Endothelial cell of umbilical vein (primary cell): ENCODE measurements around the gene EFNA5. TPM values are rescaled to one million over a fixed set of nuclear protein-coding genes. Genes with fewer than 3 reads are reported as not detected.

Source experiments
- BruUV-seq: library from RNA; stranded (reverse); fragments of 400-500 nt; replicated peaks from 2 replicates; lab custom pipeline; 2021; lab: Mats Ljungman, UMichigan
- CTCF ChIA-PET: fragments of 300-600, 350-600 bp; sonication (Branson Sonifier 250); formaldehyde crosslinking; loops from one replicate; lab custom pipeline; 2021; ENCODE audit warnings: antibody characterized with exemption, inconsistent platforms; lab: Charles Lee
- POLR2A ChIA-PET: fragments of 300-600, 350-600 bp; sonication (Branson Sonifier 250); formaldehyde crosslinking; loops from one replicate; lab custom pipeline; 2021; ENCODE audit warnings: antibody characterized with exemption, inconsistent platforms; lab: Charles Lee
- DNase-seq: peaks from one replicate; pipeline ENCODE4 v3.0.0-alpha.2; 2011; ENCODE audit warnings: low read depth, low spot score
- FAIRE-seq: peaks from 2 replicates; lab custom pipeline; 2011; peaks lifted over from hg19 to GRCh38; lab: Jason Lieb, UNC
- H2AFZ ChIP-seq: 2 replicates; pipeline ENCODE4 v1.6.0; 2012; ENCODE audit warnings: low read depth, low read length, control low read depth, inconsistent platforms
- H3K27ac ChIP-seq: 2 replicates; pipeline ENCODE4 v1.5.1; 2011; ENCODE audit warnings: low read depth, mild to moderate bottlenecking, control low read depth, low read length, moderate library complexity; ENCODE audit not compliant: insufficient read depth
- H3K27me3 ChIP-seq, 2 experiments: 2 replicates each; pipeline versions ENCODE4 v1.6.0 to v1.6.1; 2011; ENCODE audit warnings: low read length in 2 of 2, mixed read lengths in 1 of 2; ENCODE audit not compliant: control insufficient read depth in 2 of 2, insufficient read depth in 2 of 2
- H3K36me3 ChIP-seq, 2 experiments: 2 replicates in 1 of 2; 3 replicates in 1 of 2; pipeline ENCODE4 v1.5.1; 2011; ENCODE audit warnings: low read length in 2 of 2, mild to moderate bottlenecking in 1 of 2, moderate library complexity in 1 of 2; ENCODE audit not compliant: control insufficient read depth in 2 of 2, insufficient read depth in 2 of 2; ENCODE audit errors: extremely low read depth in 1 of 2
- H3K4me1 ChIP-seq: 3 replicates; pipeline ENCODE4 v1.5.1; 2011; ENCODE audit warnings: mild to moderate bottlenecking, low read length; ENCODE audit not compliant: control insufficient read depth, insufficient read depth; ENCODE audit errors: extremely low read depth
- H3K4me2 ChIP-seq: 2 replicates; pipeline ENCODE4 v1.6.1; 2011; ENCODE audit warnings: low read length, control low read depth, mixed read lengths; ENCODE audit not compliant: insufficient read depth
- H3K4me3 ChIP-seq, 3 experiments: fragments of 200-600 bp in 1 of 3; sonication (generic), shearing (Covaris generic) in 1 of 3; replicated peaks in 1 of 3; 2 replicates each; pipeline ENCODE4 v1.5.1; 2011 to 2016; ENCODE audit warnings: control low read depth in 3 of 3, low read length in 3 of 3, mild to moderate bottlenecking in 2 of 3, inconsistent platforms in 1 of 3, low read depth in 1 of 3, moderate library complexity in 1 of 3; ENCODE audit not compliant: insufficient read depth in 1 of 3
- H3K79me2 ChIP-seq: 2 replicates; pipeline ENCODE4 v1.6.0; 2012; ENCODE audit warnings: low read length, inconsistent platforms; ENCODE audit not compliant: control insufficient read depth, insufficient read depth
- H3K9ac ChIP-seq: replicated peaks from 2 replicates; pipeline ENCODE3; 2011; ENCODE audit warnings: low read length, control low read depth; ENCODE audit not compliant: insufficient read depth; ENCODE audit errors: extremely low read depth
- H3K9me1 ChIP-seq: replicated peaks from 3 replicates; pipeline ENCODE4 v1.6.0; 2011; ENCODE audit warnings: mild to moderate bottlenecking, low read length; ENCODE audit not compliant: control insufficient read depth, insufficient read depth; ENCODE audit errors: extremely low read depth
- H3K9me3 ChIP-seq: replicated peaks from 2 replicates; pipeline ENCODE4 v1.5.1; 2012; ENCODE audit warnings: low read length, inconsistent platforms; ENCODE audit not compliant: control insufficient read depth, insufficient read depth
- H4K20me1 ChIP-seq: replicated peaks from 2 replicates; pipeline ENCODE3; 2011; ENCODE audit warnings: mild to moderate bottlenecking, low read length; ENCODE audit not compliant: control insufficient read depth, insufficient read depth; ENCODE audit errors: extremely low read depth
- CTCF ChIP-seq, 2 donors: IDR thresholded peaks; 1 replicate in 1 of 2; 2 replicates in 1 of 2; pipeline ENCODE4 v1.5.1; 2011; ENCODE audit warnings: low read length in 2 of 2, mild to moderate bottlenecking in 2 of 2, moderate library complexity in 2 of 2, control low read depth in 1 of 2, inconsistent platforms in 1 of 2, low read depth in 1 of 2; ENCODE audit not compliant: insufficient read depth in 1 of 2; ENCODE audit errors: extremely low read depth in 1 of 2
- FOS ChIP-seq: IDR thresholded peaks from 2 replicates; pipeline ENCODE4 v1.6.1; 2011; ENCODE audit warnings: mild to moderate bottlenecking, low read length, moderate library complexity, borderline replicate concordance; ENCODE audit not compliant: insufficient read depth
- GATA2 ChIP-seq: IDR thresholded peaks from 2 replicates; pipeline ENCODE4 v1.7.0; 2011; ENCODE audit warnings: low read depth, mild to moderate bottlenecking, moderate library complexity, mixed read lengths, low read length; ENCODE audit not compliant: insufficient read length, insufficient read depth
- JUN ChIP-seq: IDR thresholded peaks from 2 replicates; pipeline ENCODE4 v1.6.1; 2011; ENCODE audit warnings: borderline replicate concordance, low read depth; ENCODE audit not compliant: insufficient read length, insufficient read depth
- MYC ChIP-seq: IDR thresholded peaks from one replicate; pipeline ENCODE4 v1.6.1; 2011; ENCODE audit warnings: mild to moderate bottlenecking, low read depth, low read length
- POLR2A ChIP-seq: IDR thresholded peaks from 2 replicates; pipeline ENCODE4 v1.6.1; 2012; ENCODE audit warnings: low read depth, mild to moderate bottlenecking, control low read depth, low read length
- POLR2AphosphoS5 ChIP-seq: IDR thresholded peaks from 2 replicates; pipeline ENCODE4 v1.6.1; 2012; ENCODE audit warnings: low read depth, mild to moderate bottlenecking, control low read depth, low read length, moderate library complexity; ENCODE audit not compliant: insufficient read depth
- dilution Hi-C: fragments of 300-500 bp; cut with MboI; formaldehyde crosslinking; loops from one replicate; pipeline ENCODE4 v1.15.0; 2019; ENCODE audit warnings: low sequenced_read_pairs; ENCODE audit not compliant: extremely low pct_ligation_motif_present
- intact Hi-C: fragments of 100-400 bp; cut with micrococcal nuclease; formaldehyde crosslinking; loops from one replicate; pipeline ENCODE4 v1.10.0; 2022
- polyA plus RNA-seq, 4 experiments: library from polyadenylated mRNA; depleted of rRNA in 3 of 4; stranded (reverse) in 3 of 4; unstranded in 1 of 4; fragments of >200 nt; gene quantifications; 2 replicates each; pipeline versions ENCODE4 v1.2.1 to v1.2.3, GENCODE V29; 2011 to 2012; ENCODE audit warnings: missing spikeins in 1 of 4
- total RNA-seq: library from RNA; stranded (reverse); gene quantifications from 2 replicates; pipeline ENCODE4 v1.2.3, GENCODE V29; 2021

The EFNA5 gene
- total and polyA plus RNA-seq, 2 donors (not counting 3 experiments of a cell fraction or from before 2014, with no cell fraction given), result 13.6 to 22.1 TPM

- Histone ChIP-seq H3K27me3 (no peaks in the 10 kb centered on the region), H4K20me1 (no peaks in the 10 kb centered on the region), H3K27ac (no peak overlapping the region), H3K9ac (no peak overlapping the region), H3K4me3 (no peak overlapping the region), H3K36me3 (no peaks in the 10 kb centered on the region), H3K9me3 (peaks cover 2% of the 10 kb centered on the region), H2AFZ (no peak overlapping the region), H3K4me2 (no peak overlapping the region), H3K4me1 (no peaks in the 10 kb centered on the region), H3K9me1 (no peaks in the 10 kb centered on the region), H3K79me2 (no peaks in the 10 kb centered on the region)
- no peak for FAIRE-seq
- CTCF ChIA-PET, result no interaction called here
- intact Hi-C loops, result no loop called here
- TF ChIP-seq POLR2A, result no peak
- no peak for TF ChIP-seq POLR2AphosphoS5
- no peak for TF ChIP-seq MYC
- no peak for TF ChIP-seq JUN
- TF ChIP-seq CTCF (IDR thresholded peaks at IDR 0.05; ENCODE audit: extremely low read depth in 1 of 2, insufficient read depth in 1 of 2, low read depth in 1 of 2, low read length in 2 of 2), result no peak
- TF ChIP-seq FOS, result no peak
- POLR2A ChIA-PET, result no interaction called here
- dilution Hi-C loops, result no loop called here
- BruUV-seq, result no TSS peak
- DNase-seq, result no peak
Observed at GRCh38 chr5:107443897-107444296, 226.8 kb downstream of the EFNA5 start.

GRCh38 chr5:107442452-107442851 is 228.3 kb downstream of the EFNA5 start:
- TF ChIP-seq POLR2A (no peak), FOS (no peak), MYC (no peak), GATA2 (no peak), CTCF (IDR thresholded peaks at IDR 0.05; ENCODE audit: extremely low read depth in 1 of 2, insufficient read depth in 1 of 2, low read depth in 1 of 2, low read length in 2 of 2) (no peak)
- Histone ChIP-seq H3K9ac (no peak overlapping the region), H3K9me1 (no peaks in the 10 kb centered on the region), H3K4me1 (no peaks in the 10 kb centered on the region), H3K4me2 (no peak overlapping the region), H3K4me3 (no peak overlapping the region), H3K36me3 (no peaks in the 10 kb centered on the region), H3K27ac (no peak overlapping the region), H3K27me3 (no peaks in the 10 kb centered on the region), H4K20me1 (no peaks in the 10 kb centered on the region), H2AFZ (no peak overlapping the region), H3K79me2 (no peaks in the 10 kb centered on the region), H3K9me3 (peaks cover 2% of the 10 kb centered on the region)
- CTCF ChIA-PET, result interaction anchor here (0.7 to 2.1 kb wide), 5 partner anchors 10 to 130 kb away, joined by 4 to 10 read pairs (median 5); no protein-coding TSS in a partner anchor
- no TSS peak for BruUV-seq
- POLR2A ChIA-PET, result no interaction called here
- FAIRE-seq (no peak), DNase-seq (no peak)
- intact Hi-C loops (no loop called here), dilution Hi-C loops (no loop called here)
